HepG2 (cell line): Measurements from ENCODE around the gene DSN1. TPM values are rescaled to one million over a fixed set of nuclear protein-coding genes. Genes with fewer than 3 reads are reported as not detected.
A peak's percentile ranks its signal among the peaks of the same experiment; 100 is the strongest.

Experiments used
- ATAC-seq: fragments of 200-7000 bp; cut with Tn5 transposase; 3 replicates; pipeline ENCODE4 v1.9.1; 2020; ENCODE audit warnings: mild to moderate bottlenecking, moderate library complexity
- BruUV-seq: library from RNA; stranded (reverse); fragments of 400-500 nt; replicated peaks from 2 replicates; lab custom pipeline; 2021; lab: Mats Ljungman, UMichigan
- CTCF ChIA-PET: fragments of 300-600 bp; formaldehyde crosslinking; extraction: SDS; loops from one replicate; lab custom pipeline; 2021; ENCODE audit warnings: low total read pairs, inconsistent platforms, low intra/inter-chr PET ratio; lab: Yijun Ruan, JAX
- POLR2A ChIA-PET: fragments of 350-600 bp; sonication (Branson Sonifier 250); formaldehyde crosslinking; loops from one replicate; lab custom pipeline; 2020; ENCODE audit warnings: antibody characterized with exemption, inconsistent platforms; lab: Yijun Ruan, JAX
- DNase-seq: peaks from one replicate; pipeline ENCODE4 v3.0.0-alpha.2; 2015; ENCODE audit warnings: low spot score
- FAIRE-seq: peaks from 3 replicates; lab custom pipeline; 2011; peaks lifted over from hg19 to GRCh38; lab: Jason Lieb, UNC
- H2AFZ ChIP-seq: one replicate; pipeline ENCODE4 v1.6.1; 2011; ENCODE audit warnings: low read length, inconsistent platforms
- H3K27ac ChIP-seq: fragments of 300-600 bp; 3 replicates; pipeline ENCODE4 v1.8.0; 2011; ENCODE audit warnings: mixed run types, mild to moderate bottlenecking, mixed read lengths, low read length, inconsistent platforms; ENCODE audit not compliant: insufficient read depth; ENCODE audit errors: extremely low read length
- H3K27me3 ChIP-seq, 2 experiments: fragments of 200-600 bp in 1 of 2; 2 replicates in 1 of 2; 3 replicates in 1 of 2; pipeline versions ENCODE4 v1.6.0 to v1.8.0; 2011; ENCODE audit warnings: low read length in 2 of 2, mild to moderate bottlenecking in 2 of 2, moderate library complexity in 2 of 2, inconsistent platforms in 1 of 2; ENCODE audit not compliant: insufficient read depth in 2 of 2, control insufficient read depth in 1 of 2
- H3K36me3 ChIP-seq, 2 experiments: fragments of 200-600 bp in 1 of 2; replicated peaks in 1 of 2; 2 replicates in 1 of 2; 3 replicates in 1 of 2; pipeline versions ENCODE4 v1.5.1 to v1.8.0; 2011; ENCODE audit warnings: low read length in 2 of 2, inconsistent platforms in 1 of 2; ENCODE audit not compliant: insufficient read depth in 2 of 2, control insufficient read depth in 1 of 2
- H3K4me1 ChIP-seq: 2 replicates; pipeline ENCODE4 v1.5.1; 2012; ENCODE audit warnings: low read length, inconsistent platforms; ENCODE audit not compliant: insufficient read depth
- H3K4me2 ChIP-seq: 2 replicates; pipeline ENCODE4 v1.6.0; 2011; ENCODE audit warnings: low read depth, low read length, inconsistent platforms
- H3K4me3 ChIP-seq, 3 experiments: fragments of 200-600 bp in 1 of 3; sonication (generic), shearing (Covaris generic) in 1 of 3; replicated peaks in 1 of 3; 2 replicates each; pipeline ENCODE4 v1.5.1; 2011 to 2016; ENCODE audit warnings: low read length in 3 of 3, inconsistent platforms in 2 of 3, low read depth in 2 of 3, mild to moderate bottlenecking in 2 of 3, control low read depth in 1 of 3, mixed read lengths in 1 of 3; ENCODE audit not compliant: insufficient read depth in 1 of 3
- H3K79me2 ChIP-seq: one replicate; pipeline ENCODE4 v1.6.1; 2011; ENCODE audit warnings: low read length, inconsistent platforms; ENCODE audit not compliant: insufficient read depth
- H3K9ac ChIP-seq: 2 replicates; pipeline ENCODE4 v1.6.0; 2011; ENCODE audit warnings: mild to moderate bottlenecking, low read depth, low read length, inconsistent platforms; ENCODE audit not compliant: insufficient read depth
- H3K9me3 ChIP-seq: 2 replicates; pipeline ENCODE4 v1.5.1; 2012; ENCODE audit warnings: mild to moderate bottlenecking, low read length
- H4K20me1 ChIP-seq: 2 replicates; pipeline ENCODE4 v1.6.0; 2011; ENCODE audit warnings: inconsistent platforms, mild to moderate bottlenecking, low read length, moderate library complexity; ENCODE audit not compliant: insufficient read depth
- ATF7-NPFF ChIP-seq: sonication (generic); formaldehyde crosslinking; IDR thresholded peaks from 2 replicates; pipeline ENCODE4 v1.8.1; 2023; ENCODE audit warnings: mild to moderate bottlenecking, low read depth, missing genetic modification reagents, moderate library complexity
- GZF1 ChIP-seq: sonication (generic); formaldehyde crosslinking; IDR thresholded peaks from 2 replicates; pipeline ENCODE4 v1.5.1; 2020; ENCODE audit warnings: mild to moderate bottlenecking, missing genetic modification reagents
- HNRNPLL ChIP-seq: fragments of 200-400 bp; formaldehyde crosslinking; IDR thresholded peaks from 2 replicates; pipeline ENCODE4 v1.6.1; 2017; ENCODE audit warnings: mild to moderate bottlenecking, low read depth, low read length; ENCODE audit not compliant: poor library complexity, severe bottlenecking
- KMT2B ChIP-seq: IDR thresholded peaks from 2 replicates; pipeline ENCODE4 v1.6.1; 2016; ENCODE audit warnings: missing genetic modification reagents, missing compliant biosample characterization
- MXI1 ChIP-seq: IDR thresholded peaks from 3 replicates; pipeline ENCODE4 v1.6.1; 2012; ENCODE audit warnings: low read depth, low read length, inconsistent platforms, borderline replicate concordance
- RFXAP ChIP-seq: sonication (generic); formaldehyde crosslinking; IDR thresholded peaks from 2 replicates; pipeline ENCODE4 v1.4.0; 2020; ENCODE audit warnings: missing genetic modification reagents, borderline replicate concordance
- ZBED4 ChIP-seq: sonication (generic); formaldehyde crosslinking; IDR thresholded peaks from 2 replicates; pipeline ENCODE4 v1.4.0; 2020; ENCODE audit warnings: missing genetic modification reagents, borderline replicate concordance
- ZNF354B ChIP-seq: sonication (generic); formaldehyde crosslinking; IDR thresholded peaks from 2 replicates; pipeline ENCODE4 v1.8.0; 2022; ENCODE audit warnings: mild to moderate bottlenecking, missing genetic modification reagents
- ZNF598 ChIP-seq: sonication (generic); formaldehyde crosslinking; IDR thresholded peaks from 2 replicates; pipeline ENCODE4 v1.5.1; 2020; ENCODE audit warnings: mild to moderate bottlenecking, missing genetic modification reagents, borderline replicate concordance
- ZNF747 ChIP-seq: sonication (generic); formaldehyde crosslinking; IDR thresholded peaks from 2 replicates; pipeline ENCODE4 v1.8.1; 2023; ENCODE audit warnings: missing genetic modification reagents, mild to moderate bottlenecking, borderline replicate concordance
- ZNF883 ChIP-seq: sonication (generic); formaldehyde crosslinking; IDR thresholded peaks from 2 replicates; pipeline ENCODE4 v1.5.1; 2020; ENCODE audit warnings: mild to moderate bottlenecking, missing genetic modification reagents; ENCODE audit errors: not compliant biosample characterization
- ZSCAN31 ChIP-seq: sonication (generic); formaldehyde crosslinking; IDR thresholded peaks from 2 replicates; pipeline ENCODE4 v1.5.0; 2020; ENCODE audit warnings: low read depth, mild to moderate bottlenecking, missing genetic modification reagents
- WGBS: methylation state at CpG from one replicate; pipeline ENCODE4 v1.1.6; 2017; ENCODE audit warnings: low lambda C conversion rate; 5-methylcytosine and 5-hydroxymethylcytosine counted together
- in situ Hi-C: cut with HindIII; loops from 2 replicates; pipeline ENCODE4 v1.10.0; 2017; ENCODE audit warnings: low pct_unique_long_range_greater_than_20kb; ENCODE audit not compliant: extremely low pct_ligation_motif_present
- intact Hi-C: fragments of 100-400 bp; cut with micrococcal nuclease; formaldehyde crosslinking; loops from one replicate; pipeline ENCODE4 v1.10.0; 2022; ENCODE audit not compliant: unreplicated experiment
- polyA plus RNA-seq, 8 experiments: library from polyadenylated mRNA; depleted of rRNA in 3 of 8; stranded (reverse) in 7 of 8; unstranded in 1 of 8; fragments of >200 nt; fragmentation: Illumina TruSeq in 4 of 8; extraction: Trizol in 4 of 8; gene quantifications; 2 replicates each; pipeline versions ENCODE4 v1.2.1 to v1.2.3, GENCODE V29; 2011 to 2016; ENCODE audit warnings: low read depth in 4 of 8, missing spikeins in 1 of 8, mixed read lengths in 1 of 8; ENCODE audit not compliant: insufficient read depth in 1 of 8
- total RNA-seq, 5 experiments: library from RNA; depleted of rRNA; stranded (reverse); fragments of >200 nt; fragmentation: Illumina TruSeq; extraction: Trizol; gene quantifications; 2 replicates each; pipeline ENCODE4 v1.2.3, GENCODE V29; 2016; ENCODE audit warnings: low read depth in 1 of 5
- TF ChIP-seq, protein P1 (sequence below): sonication (generic); formaldehyde crosslinking; IDR thresholded peaks from 2 replicates; pipeline ENCODE4 v1.5.0; 2020; ENCODE audit warnings: mild to moderate bottlenecking, low read depth, missing genetic modification reagents, borderline replicate concordance
- TF ChIP-seq, protein P2 (sequence below): sonication (generic); formaldehyde crosslinking; IDR thresholded peaks from 2 replicates; pipeline ENCODE4 v1.4.0; 2020; ENCODE audit warnings: missing genetic modification reagents
- TF ChIP-seq, protein P3 (sequence below): sonication (generic); formaldehyde crosslinking; IDR thresholded peaks from 2 replicates; pipeline ENCODE4 v1.8.1; 2023; ENCODE audit warnings: mild to moderate bottlenecking, missing genetic modification reagents, borderline replicate concordance

DSN1 gene
- total and polyA plus RNA-seq, 2 of the 13 experiments (the other 11 are each of a cell fraction or from before 2014, with no cell fraction given) = 18.7 to 53.7 TPM

GRCh38 chr20:36778831-36779655 lies 5.5 kb upstream of the DSN1 start:
- Histone ChIP-seq H3K27me3 (peaks cover 0 to 2% of the 10 kb centered on the region in 2 experiments; a peak in 2 of 5 replicates), H3K9ac (no peak overlapping the region), H3K27ac (no peak overlapping the region), H3K4me1 (peaks cover 23% of the 10 kb centered on the region), H3K4me2 (peak overlapping the region; percentile 13; the same call in 1 of the 2 replicates), H3K36me3 (peaks cover 3 to 5% of the 10 kb centered on the region in 2 experiments; a peak in 2 of 5 replicates), H3K79me2 (no peaks in the 10 kb centered on the region), H3K9me3 (no peaks in the 10 kb centered on the region), H3K4me3 (no peak overlapping the region; a peak in 1 of 6 replicates), H4K20me1 (no peaks in the 10 kb centered on the region), H2AFZ (no peak overlapping the region)
- WGBS = 27% methylated on average over 3 of the region's 3 CpGs
- peak; percentile 43 for ATAC-seq
- no peak for FAIRE-seq
- no TSS peak for BruUV-seq
- in situ Hi-C loops = no loop called here
- intact Hi-C loops = no loop called here
- no peak for DNase-seq
- ChIA-PET CTCF (no interaction called here), POLR2A (interaction anchor here (1.4 kb wide), 1 partner anchor 9 kb away, joined by 4 read pairs; no protein-coding TSS in a partner anchor)
- TF ChIP-seq ZNF883 (CRISPR knock-in tag) = peak; percentile 41
- 0 out of 2 replicates have a peak, but pooled peaks have one; percentile 35 for TF ChIP-seq ZSCAN31
- no peak for TF ChIP-seq GZF1 (CRISPR knock-in tag)
- no peak for TF ChIP-seq ZBED4 (CRISPR knock-in tag)
- 0 out of 2 replicates have a peak, but pooled peaks have one; percentile 8 for TF ChIP-seq ZNF747 (CRISPR knock-in tag)
- no peak for TF ChIP-seq KMT2B (CRISPR knock-in tag)
- 0 out of 3 replicates have a peak, but pooled peaks have one; percentile 11 for TF ChIP-seq MXI1
- no peak for TF ChIP-seq ZNF354B (CRISPR knock-in tag)
- no peak for TF ChIP-seq RFXAP (CRISPR knock-in tag)
- TF ChIP-seq ZNF598 (CRISPR knock-in tag) = 0 out of 2 replicates have a peak, but pooled peaks have one; percentile 25
- TF ChIP-seq, protein P1, sequence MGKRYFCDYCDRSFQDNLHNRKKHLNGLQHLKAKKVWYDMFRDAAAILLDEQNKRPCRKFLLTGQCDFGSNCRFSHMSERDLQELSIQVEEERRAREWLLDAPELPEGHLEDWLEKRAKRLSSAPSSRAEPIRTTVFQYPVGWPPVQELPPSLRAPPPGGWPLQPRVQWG (CRISPR knock-in tag) = no peak
- 0 out of 2 replicates have a peak, but pooled peaks have one; percentile 40 for TF ChIP-seq ATF7-NPFF
- TF ChIP-seq, protein P2, sequence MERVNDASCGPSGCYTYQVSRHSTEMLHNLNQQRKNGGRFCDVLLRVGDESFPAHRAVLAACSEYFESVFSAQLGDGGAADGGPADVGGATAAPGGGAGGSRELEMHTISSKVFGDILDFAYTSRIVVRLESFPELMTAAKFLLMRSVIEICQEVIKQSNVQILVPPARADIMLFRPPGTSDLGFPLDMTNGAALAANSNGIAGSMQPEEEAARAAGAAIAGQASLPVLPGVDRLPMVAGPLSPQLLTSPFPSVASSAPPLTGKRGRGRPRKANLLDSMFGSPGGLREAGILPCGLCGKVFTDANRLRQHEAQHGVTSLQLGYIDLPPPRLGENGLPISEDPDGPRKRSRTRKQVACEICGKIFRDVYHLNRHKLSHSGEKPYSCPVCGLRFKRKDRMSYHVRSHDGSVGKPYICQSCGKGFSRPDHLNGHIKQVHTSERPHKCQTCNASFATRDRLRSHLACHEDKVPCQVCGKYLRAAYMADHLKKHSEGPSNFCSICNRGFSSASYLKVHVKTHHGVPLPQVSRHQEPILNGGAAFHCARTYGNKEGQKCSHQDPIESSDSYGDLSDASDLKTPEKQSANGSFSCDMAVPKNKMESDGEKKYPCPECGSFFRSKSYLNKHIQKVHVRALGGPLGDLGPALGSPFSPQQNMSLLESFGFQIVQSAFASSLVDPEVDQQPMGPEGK = peak; percentile 17; the same call in 1 of the 2 replicates
- TF ChIP-seq HNRNPLL = no peak
- TF ChIP-seq, protein P3, sequence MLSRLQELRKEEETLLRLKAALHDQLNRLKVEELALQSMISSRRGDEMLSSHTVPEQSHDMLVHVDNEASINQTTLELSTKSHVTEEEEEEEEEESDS (CRISPR knock-in tag) = no peak
